Body of pancreas (tissue), 4 donors: ENCODE results near the gene CDC25B.

Experiments
- POLR2A ChIP-seq, 3 donors: fragments of 450-650 bp; IDR thresholded peaks; one replicate each; pipeline ENCODE4 v1.6.1; 2016; ENCODE audit warnings: antibody characterized with exemption in 3 of 3, mild to moderate bottlenecking in 2 of 3
- TF ChIP-seq, protein P1 (sequence below), 7 experiments: fragments of 450-650 bp in 4 of 7; fragments of 200-600 bp in 3 of 7; sonication (generic) in 3 of 7; IDR thresholded peaks; one replicate each; pipeline ENCODE4 v1.5.1; 2016 to 2019; ENCODE audit warnings: antibody characterized with exemption in 7 of 7

GRCh38 chr20:3794701-3795420 lies 1.2 kb upstream of the CDC25B start:
- TF ChIP-seq, protein P1, sequence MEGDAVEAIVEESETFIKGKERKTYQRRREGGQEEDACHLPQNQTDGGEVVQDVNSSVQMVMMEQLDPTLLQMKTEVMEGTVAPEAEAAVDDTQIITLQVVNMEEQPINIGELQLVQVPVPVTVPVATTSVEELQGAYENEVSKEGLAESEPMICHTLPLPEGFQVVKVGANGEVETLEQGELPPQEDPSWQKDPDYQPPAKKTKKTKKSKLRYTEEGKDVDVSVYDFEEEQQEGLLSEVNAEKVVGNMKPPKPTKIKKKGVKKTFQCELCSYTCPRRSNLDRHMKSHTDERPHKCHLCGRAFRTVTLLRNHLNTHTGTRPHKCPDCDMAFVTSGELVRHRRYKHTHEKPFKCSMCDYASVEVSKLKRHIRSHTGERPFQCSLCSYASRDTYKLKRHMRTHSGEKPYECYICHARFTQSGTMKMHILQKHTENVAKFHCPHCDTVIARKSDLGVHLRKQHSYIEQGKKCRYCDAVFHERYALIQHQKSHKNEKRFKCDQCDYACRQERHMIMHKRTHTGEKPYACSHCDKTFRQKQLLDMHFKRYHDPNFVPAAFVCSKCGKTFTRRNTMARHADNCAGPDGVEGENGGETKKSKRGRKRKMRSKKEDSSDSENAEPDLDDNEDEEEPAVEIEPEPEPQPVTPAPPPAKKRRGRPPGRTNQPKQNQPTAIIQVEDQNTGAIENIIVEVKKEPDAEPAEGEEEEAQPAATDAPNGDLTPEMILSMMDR (IDR thresholded peaks at IDR 0.05) = no peak
- TF ChIP-seq POLR2A (IDR thresholded peaks at IDR 0.05) = no peak
